ENCODE measurements around the gene FREM2.

Gene FREM2

GRCh38 chr13:38763446-38764381 lies 76.8 kb downstream of the FREM2 start:
- peak; percentile 4 to 19 (median 9) for DNase-seq

- no peak for DNase-seq
Observed at GRCh38 chr13:38766799-38767198, 79.9 kb downstream of the FREM2 start.

- DNase-seq = no peak
Observed at GRCh38 chr13:38767506-38768265, 80.8 kb downstream of the FREM2 start.

- no peak for DNase-seq
Observed at GRCh38 chr13:38769526-38769925, 82.6 kb downstream of the FREM2 start.

GRCh38 chr13:38775085-38775484 lies 88.2 kb downstream of the FREM2 start:
- DNase-seq = no peak

GRCh38 chr13:38777347-38778119 lies 90.7 kb downstream of the FREM2 start:
- no peak for DNase-seq

GRCh38 chr13:38781539-38781938 lies 94.7 kb downstream of the FREM2 start:
- no peak for DNase-seq

- no peak for DNase-seq
Observed at GRCh38 chr13:38784036-38784880, 97.4 kb downstream of the FREM2 start.

GRCh38 chr13:38785042-38785441 lies 98.2 kb downstream of the FREM2 start:
- no peak for DNase-seq

GRCh38 chr13:38785490-38785889 lies 98.6 kb downstream of the FREM2 start:
- no peak for DNase-seq

- DNase-seq = no peak
Observed at GRCh38 chr13:38787550-38787949, 100.7 kb downstream of the FREM2 start.

- no peak for DNase-seq
Observed at GRCh38 chr13:38796890-38797289, 110.0 kb downstream of the FREM2 start.

- no peak for DNase-seq
Observed at GRCh38 chr13:38803531-38803930, 116.7 kb downstream of the FREM2 start.

- no peak for DNase-seq
Observed at GRCh38 chr13:38804061-38804460, 117.2 kb downstream of the FREM2 start.

GRCh38 chr13:38804536-38804935 lies 117.7 kb downstream of the FREM2 start:
- DNase-seq = no peak

- no peak for DNase-seq
Observed at GRCh38 chr13:38814331-38814730, 127.5 kb downstream of the FREM2 start.

GRCh38 chr13:38819053-38819452 lies 132.2 kb downstream of the FREM2 start:
- no peak for DNase-seq

GRCh38 chr13:38819596-38819995 lies 132.7 kb downstream of the FREM2 start:
- no peak for DNase-seq

GRCh38 chr13:38821770-38822551 lies 135.1 kb downstream of the FREM2 start:
- DNase-seq = no peak

GRCh38 chr13:38824342-38824741 lies 137.5 kb downstream of the FREM2 start:
- no peak for DNase-seq

GRCh38 chr13:38826182-38826813 lies 139.4 kb downstream of the FREM2 start:
- DNase-seq = no peak
